ENCODE results near the gene UBE4B.
A peak's percentile ranks its signal among the peaks of the same experiment; 100 is the strongest.
"Not testable (repeated sequence)": the region's sequence is repeated elsewhere in the genome, so short reads cannot be mapped to it uniquely, and the experiment has no call there.

The UBE4B gene

GRCh38 chr1:9993561-9994075 is 39.1 kb upstream of the UBE4B start:
- in situ Hi-C loops (cut with MboI; ENCODE audit: low sequenced_read_pairs, unreplicated experiment) = no loop called here
- DNase-seq (ENCODE audit: low spot score) = no peak
- TF ChIP-seq CTCF (IDR thresholded peaks at IDR 0.05; ENCODE audit: borderline replicate concordance, control extremely low read depth, extremely low read depth, insufficient read depth, missing control alignments) = no peak

GRCh38 chr1:9996624-9997582 is 35.9 kb upstream of the UBE4B start, which contains the start of gene RBP7:
TSS of gene RBP7 (plus strand) at chr1:9997228. CDS start at chr1:9997259, 31 bp downstream.
- in situ Hi-C loops (cut with MboI; ENCODE audit: low sequenced_read_pairs, unreplicated experiment) = no loop called here
- no peak for TF ChIP-seq CTCF (IDR thresholded peaks at IDR 0.05; ENCODE audit: borderline replicate concordance, control extremely low read depth, extremely low read depth, insufficient read depth, missing control alignments)
- peak; percentile 60 for DNase-seq (ENCODE audit: low spot score)

GRCh38 chr1:10001016-10001665 is 31.6 kb upstream of the UBE4B start:
- DNase-seq (ENCODE audit: low spot score) = no peak
- TF ChIP-seq CTCF (IDR thresholded peaks at IDR 0.05; ENCODE audit: borderline replicate concordance, control extremely low read depth, extremely low read depth, insufficient read depth, missing control alignments) = no peak
- in situ Hi-C loops (cut with MboI; ENCODE audit: low sequenced_read_pairs, unreplicated experiment) = no loop called here

- in situ Hi-C loops (cut with MboI; ENCODE audit: low sequenced_read_pairs, unreplicated experiment); DNase-seq (ENCODE audit: low spot score): not testable (repeated sequence)
These were observed 27.5 kb upstream of the UBE4B start for GRCh38 chr1:10005248-10005647.

GRCh38 chr1:10007169-10007568 is 25.6 kb upstream of the UBE4B start:
- DNase-seq (ENCODE audit: low spot score) = no peak
- TF ChIP-seq CTCF (IDR thresholded peaks at IDR 0.05; ENCODE audit: borderline replicate concordance, control extremely low read depth, extremely low read depth, insufficient read depth, missing control alignments) = no peak
- in situ Hi-C loops (cut with MboI; ENCODE audit: low sequenced_read_pairs, unreplicated experiment) = no loop called here

GRCh38 chr1:10014016-10014415 is 18.7 kb upstream of the UBE4B start:
- no peak for TF ChIP-seq CTCF (IDR thresholded peaks at IDR 0.05; ENCODE audit: borderline replicate concordance, control extremely low read depth, extremely low read depth, insufficient read depth, missing control alignments)

GRCh38 chr1:10019561-10019960 is 13.2 kb upstream of the UBE4B start:
- DNase-seq (ENCODE audit: low spot score) = no peak
- in situ Hi-C loops (cut with MboI; ENCODE audit: low sequenced_read_pairs, unreplicated experiment) = no loop called here
- TF ChIP-seq CTCF (IDR thresholded peaks at IDR 0.05; ENCODE audit: borderline replicate concordance, control extremely low read depth, extremely low read depth, insufficient read depth, missing control alignments) = no peak

More at GRCh38 chr1:10014016-10014415, 18.7 kb upstream of the UBE4B start:
- in situ Hi-C loops (cut with MboI; ENCODE audit: low sequenced_read_pairs, unreplicated experiment) = no loop called here
- no peak for DNase-seq (ENCODE audit: low spot score)
